ENCODE results near the gene RFX1. TPM values are rescaled to one million over a fixed set of nuclear protein-coding genes. Genes with fewer than 3 reads are reported as not detected.
"Not testable (repeated sequence)": the region's sequence is repeated elsewhere in the genome, so short reads cannot be mapped to it uniquely, and the experiment has no call there.

RFX1 gene
- total and polyA plus RNA-seq, 2 experiments from 2014 or later: 8.9 to 11.8 TPM

DNA sequence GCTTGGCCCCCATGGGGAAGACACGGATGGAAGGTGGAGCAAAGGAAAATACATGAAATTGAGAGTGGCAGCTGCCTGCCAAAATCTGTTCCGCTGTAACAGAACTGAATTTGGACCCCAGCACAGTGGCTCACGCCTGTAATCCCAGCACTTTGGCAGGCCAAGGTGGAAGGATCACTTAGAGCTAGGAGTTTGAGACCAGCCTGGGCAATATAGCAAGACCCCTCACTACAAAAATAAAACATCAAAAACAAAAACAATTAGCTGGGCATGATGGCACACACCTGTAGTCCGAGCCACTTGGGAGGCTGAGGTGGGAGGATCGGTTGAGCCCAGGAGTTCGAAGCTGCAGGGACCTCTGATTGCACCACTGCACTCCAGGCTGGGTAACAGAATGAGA is 46.4 kb upstream of the RFX1 start:
- no peaks in the 10 kb centered on the region; the same call in 1 of the 2 replicates for H3F3A ChIP-seq (replicated peaks; ENCODE audit: low read depth)
- H3K27me3 ChIP-seq (ENCODE audit: insufficient read depth): no peaks in the 10 kb centered on the region
- no peaks in the 10 kb centered on the region for H3K4me1 ChIP-seq (ENCODE audit: insufficient read depth)
- Mint-ChIP-seq H3K4me3 (no peak overlapping the region), H3K27ac (no peak overlapping the region), H3K9me3 (peaks cover 6% of the 10 kb centered on the region; the same call in 2 of the 3 replicates), H3K27me3 (ENCODE audit: insufficient read depth, low read depth, poor library complexity) (peaks cover 13% of the 10 kb centered on the region), H3K36me3 (ENCODE audit: low read depth) (peaks cover 30% of the 10 kb centered on the region), H3K4me1 (peaks cover 4% of the 10 kb centered on the region; the same call in 1 of the 3 replicates)
- no peaks in the 10 kb centered on the region for H3K9me2 ChIP-seq (ENCODE audit: insufficient read depth)
- H3K4me2 ChIP-seq: no peak overlapping the region
- no peak for ATAC-seq
- no peaks in the 10 kb centered on the region for H3K79me2 ChIP-seq (replicated peaks; ENCODE audit: insufficient read depth)
- H2AFZ ChIP-seq: no peak overlapping the region
- H3K36me3 ChIP-seq (ENCODE audit: insufficient read depth): no peaks in the 10 kb centered on the region
- no peak for DNase-seq (ENCODE audit: low spot score)
- no peak for TF ChIP-seq CREB1 (CRISPR knock-in tag; IDR thresholded peaks at IDR 0.05; ENCODE audit: low read depth)
- TF ChIP-seq, protein P1, sequence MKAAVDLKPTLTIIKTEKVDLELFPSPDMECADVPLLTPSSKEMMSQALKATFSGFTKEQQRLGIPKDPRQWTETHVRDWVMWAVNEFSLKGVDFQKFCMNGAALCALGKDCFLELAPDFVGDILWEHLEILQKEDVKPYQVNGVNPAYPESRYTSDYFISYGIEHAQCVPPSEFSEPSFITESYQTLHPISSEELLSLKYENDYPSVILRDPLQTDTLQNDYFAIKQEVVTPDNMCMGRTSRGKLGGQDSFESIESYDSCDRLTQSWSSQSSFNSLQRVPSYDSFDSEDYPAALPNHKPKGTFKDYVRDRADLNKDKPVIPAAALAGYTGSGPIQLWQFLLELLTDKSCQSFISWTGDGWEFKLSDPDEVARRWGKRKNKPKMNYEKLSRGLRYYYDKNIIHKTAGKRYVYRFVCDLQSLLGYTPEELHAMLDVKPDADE (IDR thresholded peaks at IDR 0.05): no peak
- TF ChIP-seq JUNB (IDR thresholded peaks at IDR 0.05; ENCODE audit: unreplicated experiment): no peak
- no peak for TF ChIP-seq EZH2 (IDR thresholded peaks at IDR 0.05; ENCODE audit: low read depth, unreplicated experiment)
- H4K20me1 ChIP-seq (replicated peaks; ENCODE audit: insufficient read depth): no peaks in the 10 kb centered on the region; the same call in 1 of the 2 replicates
- no peak overlapping the region for H3K4me3 ChIP-seq
- H3K27ac ChIP-seq (ENCODE audit: low read depth): no peak overlapping the region

DNA sequence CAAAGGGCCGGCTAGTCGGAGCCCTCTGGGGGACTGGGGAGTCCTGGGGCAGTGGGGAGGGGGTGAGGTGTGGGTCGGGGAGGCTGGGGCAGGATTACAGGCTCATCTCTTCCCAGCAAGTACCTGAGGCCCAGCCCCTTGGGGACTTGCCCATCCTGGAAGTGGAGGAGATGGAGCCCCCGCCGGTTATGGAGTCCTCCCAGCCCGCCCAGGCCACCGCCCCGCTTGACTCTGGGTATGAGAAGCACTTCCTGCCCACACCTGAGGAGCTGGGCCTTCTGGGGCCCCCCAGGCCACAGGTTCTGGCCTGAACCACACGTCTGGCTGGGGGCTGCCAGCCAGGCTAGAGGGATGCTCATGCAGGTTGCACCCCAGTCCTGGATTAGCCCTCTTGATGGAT is 45.9 kb upstream of the RFX1 start:
- peaks cover 3% of the 10 kb centered on the region; the same call in 1 of the 3 replicates for H3K4me1 Mint-ChIP-seq
- DNase-seq (ENCODE audit: low spot score) (no peak), ATAC-seq (no peak)
- no peak overlapping the region for H3K27ac Mint-ChIP-seq
- H3K36me3 Mint-ChIP-seq (ENCODE audit: low read depth): peaks cover 32% of the 10 kb centered on the region
- H3K4me1 ChIP-seq (ENCODE audit: insufficient read depth): no peaks in the 10 kb centered on the region
- H3K4me2 ChIP-seq: no peak overlapping the region
- H3K9me2 ChIP-seq (ENCODE audit: insufficient read depth): no peaks in the 10 kb centered on the region
- peaks cover 8% of the 10 kb centered on the region; the same call in 2 of the 3 replicates for H3K9me3 Mint-ChIP-seq
- no peaks in the 10 kb centered on the region; the same call in 1 of the 2 replicates for H3F3A ChIP-seq (replicated peaks; ENCODE audit: low read depth)
- H3K79me2 ChIP-seq (replicated peaks; ENCODE audit: insufficient read depth): no peaks in the 10 kb centered on the region
- TF ChIP-seq, protein P1 (IDR thresholded peaks at IDR 0.05): no peak
- TF ChIP-seq STAT1 (IDR thresholded peaks at IDR 0.05; ENCODE audit: unreplicated experiment): no peak
- no peak overlapping the region for H3K4me3 Mint-ChIP-seq
- H3K36me3 ChIP-seq (ENCODE audit: insufficient read depth): no peaks in the 10 kb centered on the region
- H4K20me1 ChIP-seq (replicated peaks; ENCODE audit: insufficient read depth): no peaks in the 10 kb centered on the region; the same call in 1 of the 2 replicates
- no peak overlapping the region for H3K4me3 ChIP-seq
- no peaks in the 10 kb centered on the region for H3K27me3 ChIP-seq (ENCODE audit: insufficient read depth)
- no peak overlapping the region for H3K27ac ChIP-seq (ENCODE audit: low read depth)
- no peak overlapping the region for H2AFZ ChIP-seq
- peaks cover 11% of the 10 kb centered on the region for H3K27me3 Mint-ChIP-seq (ENCODE audit: insufficient read depth, low read depth, poor library complexity)

DNA sequence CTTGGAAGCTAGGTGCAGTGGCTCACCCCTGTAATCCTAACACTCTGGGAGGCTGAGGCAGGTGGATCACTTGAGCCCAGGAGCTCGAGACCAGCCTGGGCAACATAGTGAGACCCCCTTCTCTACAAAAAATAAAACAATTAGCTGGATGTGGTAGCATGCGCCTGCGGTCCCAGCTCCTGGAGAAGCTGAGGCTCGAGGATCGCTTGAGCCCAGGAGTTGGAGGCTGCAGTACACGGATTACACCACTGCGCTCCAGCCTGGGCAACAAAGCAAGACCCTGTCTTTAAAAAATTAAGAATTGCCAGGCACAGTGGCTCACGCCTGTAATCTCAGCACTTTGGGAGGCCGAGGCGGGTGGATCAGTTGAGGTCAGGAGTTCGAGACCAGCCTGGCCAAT is 44.8 kb upstream of the RFX1 start:
- H3F3A ChIP-seq (replicated peaks; ENCODE audit: low read depth); H3K4me1 Mint-ChIP-seq; H3K27me3 Mint-ChIP-seq (ENCODE audit: insufficient read depth, low read depth, poor library complexity); H3K4me3 Mint-ChIP-seq; H3K4me1 ChIP-seq (ENCODE audit: insufficient read depth); H3K9me2 ChIP-seq (ENCODE audit: insufficient read depth); H3K9me3 Mint-ChIP-seq; ATAC-seq; H3K27ac Mint-ChIP-seq; H3K79me2 ChIP-seq (replicated peaks; ENCODE audit: insufficient read depth); H3K36me3 ChIP-seq (ENCODE audit: insufficient read depth); H3K27ac ChIP-seq (ENCODE audit: low read depth); H3K27me3 ChIP-seq (ENCODE audit: insufficient read depth); H2AFZ ChIP-seq; H4K20me1 ChIP-seq (replicated peaks; ENCODE audit: insufficient read depth); DNase-seq (ENCODE audit: low spot score); H3K4me3 ChIP-seq; H3K4me2 ChIP-seq: not testable (repeated sequence)
- peaks cover 33% of the 10 kb centered on the region for H3K36me3 Mint-ChIP-seq (ENCODE audit: low read depth)
